ENCODE results near the gene TRAF3. TPM values are rescaled to one million over a fixed set of nuclear protein-coding genes. Genes with fewer than 3 reads are reported as not detected.

TRAF3 gene
- total and polyA plus RNA-seq, 4 donors: 2.1 to 12.0 (median 5.2) TPM

- Histone ChIP-seq H3K4me3 (ENCODE audit: low read depth in 1 of 3, low read length in 3 of 3) (no peak overlapping the region), H3K36me3 (ENCODE audit: control insufficient read depth in 4 of 4, insufficient read depth in 3 of 4, low read depth in 1 of 4, low read length in 3 of 4) (no peaks in the 10 kb centered on the region), H3K9me3 (ENCODE audit: control insufficient read depth in 4 of 4, low read length in 3 of 4) (no peaks in the 10 kb centered on the region), H3K27ac (ENCODE audit: low read depth in 1 of 2, low read length in 2 of 2) (no peak overlapping the region), H3K9ac (ENCODE audit: low read depth in 1 of 2, low read length in 2 of 2) (no peak overlapping the region), H3K4me1 (ENCODE audit: control insufficient read depth in 4 of 4, insufficient read depth in 4 of 4, low read length in 3 of 4) (peaks cover 11 to 35% (median 22%) of the 10 kb centered on the region in 4 donors), H3K27me3 (ENCODE audit: control insufficient read depth in 4 of 4, insufficient read depth in 4 of 4, low read length in 3 of 4) (peaks cover 0 to 2% (median 0%) of the 10 kb centered on the region in 4 donors)
- no peak for DNase-seq (ENCODE audit: low spot score)
- TF ChIP-seq FOXA2 (IDR thresholded peaks at IDR 0.05) (no peak), ATF3 (IDR thresholded peaks at IDR 0.05) (no peak), MAX (IDR thresholded peaks at IDR 0.05) (no peak), CTCF (IDR thresholded peaks at IDR 0.05; ENCODE audit: low read depth, low read length, missing input control) (no peak), JUND (IDR thresholded peaks at IDR 0.05) (no peak), TAF1 (conservative IDR thresholded peaks at IDR 0.05) (no peak), FOXA1 (IDR thresholded peaks at IDR 0.05) (no peak), HNF4A (conservative IDR thresholded peaks at IDR 0.05) (no peak), YY1 (IDR thresholded peaks at IDR 0.05) (no peak), GABPA (IDR thresholded peaks at IDR 0.05 in 1 of 2, conservative IDR thresholded peaks at IDR 0.05 in 1 of 2) (no peak), RAD21 (IDR thresholded peaks at IDR 0.05) (no peak), NR2F2 (IDR thresholded peaks at IDR 0.05) (no peak), EGR1 (IDR thresholded peaks at IDR 0.05; ENCODE audit: low read depth in 2 of 2) (no peak), REST (IDR thresholded peaks at IDR 0.05) (no peak), RXRA (IDR thresholded peaks at IDR 0.05) (no peak)
- 68% methylated on average over 11 of the region's 11 CpGs for WGBS
Measured at GRCh38 chr14:102923925-102924486, 146.8 kb downstream of the TRAF3 start.

GRCh38 chr14:102924632-102925588 lies 147.7 kb downstream of the TRAF3 start:
- no peak for DNase-seq (ENCODE audit: low spot score)
- Histone ChIP-seq H3K36me3 (ENCODE audit: control insufficient read depth in 4 of 4, insufficient read depth in 3 of 4, low read depth in 1 of 4, low read length in 3 of 4) (no peaks in the 10 kb centered on the region), H3K9me3 (ENCODE audit: control insufficient read depth in 4 of 4, low read length in 3 of 4) (no peaks in the 10 kb centered on the region), H3K4me3 (ENCODE audit: low read depth in 1 of 3, low read length in 3 of 3) (no peak overlapping the region), H3K27me3 (ENCODE audit: control insufficient read depth in 4 of 4, insufficient read depth in 4 of 4, low read length in 3 of 4) (peaks cover 0 to 2% (median 0%) of the 10 kb centered on the region in 4 donors), H3K4me1 (ENCODE audit: control insufficient read depth in 4 of 4, insufficient read depth in 4 of 4, low read length in 3 of 4) (peaks cover 16 to 38% (median 27%) of the 10 kb centered on the region in 4 donors), H3K27ac (ENCODE audit: low read depth in 1 of 2, low read length in 2 of 2) (no peak overlapping the region), H3K9ac (ENCODE audit: low read depth in 1 of 2, low read length in 2 of 2) (no peak overlapping the region)
- 90% methylated on average over 25 of the region's 25 CpGs for WGBS
- TF ChIP-seq ATF3 (IDR thresholded peaks at IDR 0.05) (no peak), FOXA2 (IDR thresholded peaks at IDR 0.05) (no peak), MAX (IDR thresholded peaks at IDR 0.05) (no peak), NR2F2 (IDR thresholded peaks at IDR 0.05) (no peak)

Measured in liver (tissue), 9 donors.